A549 (cell line): Measurements from ENCODE around the gene SAT1. TPM values are rescaled to one million over a fixed set of nuclear protein-coding genes. Genes with fewer than 3 reads are reported as not detected.
A peak's percentile ranks its signal among the peaks of the same experiment; 100 is the strongest.

Source experiments
- ATAC-seq, 2 experiments: fragments of 200-7000 bp in 1 of 2; fragments of >200 bp in 1 of 2; cut with Nextera tagmentation in 1 of 2; cut with Tn5 transposase in 1 of 2; 3 replicates each; pipeline versions ENCODE4 v1.8.0 to v1.9.1; 2018 to 2020; ENCODE audit warnings: mild to moderate bottlenecking in 1 of 2, moderate library complexity in 1 of 2
- CTCF ChIA-PET: fragments of 300-600 bp; sonication (Branson Sonifier 250); formaldehyde crosslinking; extraction: SDS; loops from one replicate; lab custom pipeline; 2021; ENCODE audit warnings: antibody characterized with exemption, inconsistent platforms; lab: Yijun Ruan, JAX
- POLR2A ChIA-PET: fragments of 350-600 bp; formaldehyde crosslinking; extraction: SDS; loops from one replicate; lab custom pipeline; 2021; ENCODE audit warnings: antibody characterized with exemption, inconsistent platforms; lab: Yijun Ruan, JAX
- DNase-seq, 2 experiments: peaks; one replicate each; pipeline versions ENCODE4 v3.0.0 to v3.0.0-alpha.2; 2011 to 2016; ENCODE audit warnings: low read depth in 1 of 2, low spot score in 1 of 2
- FAIRE-seq: peaks from 2 replicates; lab custom pipeline; 2011; peaks lifted over from hg19 to GRCh38; lab: Jason Lieb, UNC
- H3K27ac ChIP-seq, 2 experiments: fragments of >200 bp; sonication (Bioruptor Twin); formaldehyde crosslinking; 3 replicates each; pipeline ENCODE4 v1.5.1; 2016 to 2017
- H3K4me1 ChIP-seq: fragments of >200 bp; sonication (Bioruptor Twin); formaldehyde crosslinking; 3 replicates; pipeline ENCODE4 v1.6.1; 2016
- H3K4me2 ChIP-seq: fragments of >200 bp; sonication (Bioruptor Twin); formaldehyde crosslinking; 3 replicates; pipeline ENCODE4 v1.6.1; 2016
- H3K4me3 ChIP-seq: fragments of >200 bp; sonication (Bioruptor Twin); formaldehyde crosslinking; 3 replicates; pipeline ENCODE4 v1.5.1; 2016
- H3K9me3 ChIP-seq: fragments of >200 bp; sonication (Bioruptor Twin); formaldehyde crosslinking; 3 replicates; pipeline ENCODE4 v1.6.1; 2016
- CBX2 ChIP-seq: fragments of 200-600 bp; sonication (generic); IDR thresholded peaks from 2 replicates; pipeline ENCODE4 v1.6.1; 2016; ENCODE audit warnings: low read depth, mild to moderate bottlenecking, borderline replicate concordance
- CBX8 ChIP-seq: fragments of 200-600 bp; sonication (generic); IDR thresholded peaks from 2 replicates; pipeline ENCODE4 v1.6.1; 2016
- CEBPB ChIP-seq, 2 experiments: fragments of >200 bp in 1 of 2; sonication (Bioruptor Twin) in 1 of 2; formaldehyde crosslinking in 1 of 2; IDR thresholded peaks; 2 replicates each; pipeline ENCODE4 v1.6.1; 2012 to 2016
- CHD2 ChIP-seq: fragments of 150-350 bp; IDR thresholded peaks from 2 replicates; pipeline ENCODE4 v1.6.1; 2014; ENCODE audit warnings: low read length; ENCODE audit not compliant: partially characterized antibody
- CHD4 ChIP-seq: fragments of 200-600 bp; sonication (generic); IDR thresholded peaks from 2 replicates; pipeline ENCODE4 v1.6.1; 2016; ENCODE audit warnings: antibody characterized with exemption, mild to moderate bottlenecking, borderline replicate concordance
- CTCF ChIP-seq: fragments of >200 bp; sonication (Bioruptor Twin); formaldehyde crosslinking; IDR thresholded peaks from 3 replicates; pipeline ENCODE4 v1.5.1; 2016
- EHMT2 ChIP-seq: fragments of 200-600 bp; sonication (generic); IDR thresholded peaks from 2 replicates; pipeline ENCODE4 v1.6.1; 2016; ENCODE audit warnings: antibody characterized with exemption, low read depth, mild to moderate bottlenecking, moderate library complexity
- ESRRA ChIP-seq: fragments of 150-350 bp; IDR thresholded peaks from 2 replicates; pipeline ENCODE4 v1.6.1; 2014; ENCODE audit warnings: mild to moderate bottlenecking, low read length, borderline replicate concordance
- HEYL ChIP-seq: fragments of 250-450 bp; sonication (Bioruptor Pico); IDR thresholded peaks from 2 replicates; pipeline ENCODE4 v1.8.0; 2021; ENCODE audit warnings: mild to moderate bottlenecking, moderate library complexity
- HOXA7 ChIP-seq: fragments of 250-450 bp; sonication (Bioruptor Pico); IDR thresholded peaks from 2 replicates; pipeline ENCODE4 v1.5.0; 2020; ENCODE audit warnings: mild to moderate bottlenecking, moderate library complexity
- MAFK ChIP-seq: fragments of 450-650 bp; IDR thresholded peaks from 2 replicates; pipeline ENCODE4 v1.6.1; 2014; ENCODE audit not compliant: partially characterized antibody
- NFE2L2 ChIP-seq: fragments of 150-350 bp; conservative IDR thresholded peaks from 2 replicates; pipeline ENCODE4 v1.6.1; 2014; ENCODE audit warnings: low read length
- NPAS2 ChIP-seq: fragments of 250-450 bp; sonication (Bioruptor Pico); IDR thresholded peaks from 2 replicates; pipeline ENCODE4 v1.8.0; 2022; ENCODE audit warnings: mild to moderate bottlenecking, moderate library complexity, borderline replicate concordance
- RFX5 ChIP-seq: fragments of 450-650 bp; IDR thresholded peaks from 2 replicates; pipeline ENCODE4 v1.7.1; 2014; ENCODE audit warnings: antibody characterized with exemption, mild to moderate bottlenecking, moderate library complexity
- RNF2 ChIP-seq: fragments of 200-600 bp; sonication (generic); IDR thresholded peaks from 2 replicates; pipeline ENCODE4 v1.6.1; 2016; ENCODE audit warnings: low read depth, mild to moderate bottlenecking, antibody characterized with exemption, moderate library complexity, borderline replicate concordance
- ZC3H11A ChIP-seq: fragments of 450-650 bp; IDR thresholded peaks from 2 replicates; pipeline ENCODE4 v1.6.1; 2014; ENCODE audit warnings: antibody characterized with exemption, mild to moderate bottlenecking
- ZFP36 ChIP-seq: fragments of 450-650 bp; IDR thresholded peaks from 2 replicates; pipeline ENCODE4 v1.6.1; 2014; ENCODE audit warnings: borderline replicate concordance; ENCODE audit not compliant: partially characterized antibody
- WGBS: methylation state at CpG from one replicate; pipeline ENCODE4 v1.1.6; 2017; ENCODE audit errors: missing lambda C conversion rate; 5-methylcytosine and 5-hydroxymethylcytosine counted together
- polyA plus RNA-seq, 4 experiments: library from polyadenylated mRNA; depleted of rRNA in 3 of 4; stranded (reverse); fragments of >200 nt; fragmentation: RNase III in 1 of 4; extraction: RNeasy Plus Mini Kit Qiagen cat#74134 plus additional on column Dnase treatment in 1 of 4; gene quantifications; 2 replicates in 3 of 4; 3 replicates in 1 of 4; pipeline ENCODE4 v1.2.3, GENCODE V29; 2011 to 2017
- TF ChIP-seq, protein P1 (sequence below): IDR thresholded peaks from 2 replicates; pipeline ENCODE4 v1.6.1; 2012

Gene SAT1
- polyA plus RNA-seq, 2 of the 4 experiments (the other 2 are of a cell fraction): 585 to 3,185 TPM

- WGBS: 88% methylated on average over 2 of the region's 2 CpGs
- peak overlapping the region; percentile 80 to 84 for H3K27ac ChIP-seq
- CTCF ChIA-PET: interaction anchor here (4.7 kb wide), 1 partner anchor 115 kb away, joined by 42 read pairs; no protein-coding TSS in a partner anchor
- TF ChIP-seq CHD2 (no peak), CBX2 (no peak), CTCF (no peak), CEBPB (IDR thresholded peaks at IDR 0.05) (no peak), HEYL (no peak), HOXA7 (CRISPR knock-in tag) (no peak), EHMT2 (no peak), ZFP36 (no peak), ESRRA (no peak), NPAS2 (CRISPR knock-in tag) (no peak), RFX5 (no peak), CBX8 (no peak), NFE2L2 (no peak), CHD4 (no peak)
- TF ChIP-seq, protein P1, sequence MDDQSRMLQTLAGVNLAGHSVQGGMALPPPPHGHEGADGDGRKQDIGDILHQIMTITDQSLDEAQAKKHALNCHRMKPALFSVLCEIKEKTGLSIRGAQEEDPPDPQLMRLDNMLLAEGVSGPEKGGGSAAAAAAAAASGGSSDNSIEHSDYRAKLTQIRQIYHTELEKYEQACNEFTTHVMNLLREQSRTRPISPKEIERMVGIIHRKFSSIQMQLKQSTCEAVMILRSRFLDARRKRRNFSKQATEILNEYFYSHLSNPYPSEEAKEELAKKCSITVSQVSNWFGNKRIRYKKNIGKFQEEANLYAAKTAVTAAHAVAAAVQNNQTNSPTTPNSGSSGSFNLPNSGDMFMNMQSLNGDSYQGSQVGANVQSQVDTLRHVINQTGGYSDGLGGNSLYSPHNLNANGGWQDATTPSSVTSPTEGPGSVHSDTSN: no peak
- DNase-seq (peak in 1 of 2 experiments; percentile 52), FAIRE-seq (no peak), ATAC-seq (peak in 1 of 2 experiments; percentile 7; a peak in 3 of 6 replicates)
- H3K4me1 ChIP-seq: peaks cover 18% of the 10 kb centered on the region; the same call in 2 of the 3 replicates
- H3K4me2 ChIP-seq: peak overlapping the region; percentile 42; the same call in 1 of the 3 replicates
- H3K9me3 ChIP-seq: no peaks in the 10 kb centered on the region
- no peak overlapping the region for H3K4me3 ChIP-seq
- POLR2A ChIA-PET: interaction anchor here (1.0 to 4.3 kb wide), 4 partner anchors 12 to 114 kb away, joined by 4 to 38 read pairs (median 8); no protein-coding TSS in a partner anchor
Measured at GRCh38 chrX:23787745-23788118, 4.8 kb downstream of the SAT1 start.

- no peaks in the 10 kb centered on the region for H3K9me3 ChIP-seq
- peaks cover 23% of the 10 kb centered on the region; the same call in 2 of the 3 replicates for H3K4me1 ChIP-seq
- H3K4me3 ChIP-seq: no peak overlapping the region
- DNase-seq (peak in 1 of 2 experiments; percentile 58), FAIRE-seq (no peak), ATAC-seq (peak; percentile 19 to 33; a peak in 4 of 6 replicates)
- peak overlapping the region; percentile 42; the same call in 2 of the 3 replicates for H3K4me2 ChIP-seq
- TF ChIP-seq MAFK: peak; percentile 28
- TF ChIP-seq ZC3H11A: no peak
- H3K27ac ChIP-seq: peak overlapping the region; percentile 80 to 84
- CTCF ChIA-PET: interaction anchor here (1.2 to 4.7 kb wide), 2 partner anchors 11 to 114 kb away, joined by 3 to 42 read pairs; no protein-coding TSS in a partner anchor
- POLR2A ChIA-PET: interaction anchor here (1.5 to 4.3 kb wide), 2 partner anchors 15 to 113 kb away, joined by 4 to 38 read pairs; no protein-coding TSS in a partner anchor
Measured at GRCh38 chrX:23788521-23788920, 5.5 kb downstream of the SAT1 start.

DNA sequence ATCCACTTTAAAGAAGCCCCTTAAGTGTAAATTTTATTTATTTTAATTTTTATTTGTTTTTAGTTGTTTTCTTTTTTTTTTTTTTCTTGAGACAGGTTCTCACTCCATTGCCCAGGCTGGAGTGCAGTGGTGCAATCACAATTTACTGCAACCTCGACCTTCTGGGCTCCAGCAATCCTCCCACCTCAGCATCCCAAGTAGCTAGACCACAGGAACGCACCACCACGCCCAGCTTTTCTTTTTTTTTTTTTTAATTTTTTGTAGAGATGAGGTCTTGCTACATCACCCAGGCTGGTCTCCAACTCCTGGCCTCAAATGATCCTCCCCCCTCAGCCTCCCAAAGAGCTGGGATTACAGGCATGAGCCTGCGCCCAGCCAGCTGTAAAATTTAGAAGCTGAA, 6.0 kb downstream of the SAT1 start:
- WGBS: 52% methylated on average over 3 of the region's 4 CpGs
- FAIRE-seq (no peak), ATAC-seq (peak in 1 of 2 experiments; percentile 6; a peak in 2 of 6 replicates)
- Histone ChIP-seq H3K9me3 (no peaks in the 10 kb centered on the region), H3K4me2 (peak overlapping the region; percentile 42; the same call in 2 of the 3 replicates), H3K4me3 (no peak overlapping the region), H3K27ac (peak overlapping the region; percentile 80 to 84), H3K4me1 (peaks cover 23% of the 10 kb centered on the region; the same call in 2 of the 3 replicates)
- TF ChIP-seq NPAS2 (CRISPR knock-in tag): no peak
- TF ChIP-seq RNF2: no peak
- peak in 1 of 2 experiments; percentile 17; a peak in 1 of 4 replicates for TF ChIP-seq CEBPB (IDR thresholded peaks at IDR 0.05)
- TF ChIP-seq, all 56 proteins: peak for 1
- CTCF ChIA-PET: interaction anchor here (0.6 to 4.7 kb wide), 3 partner anchors 10 to 113 kb away, joined by 3 to 42 read pairs (median 4); no protein-coding TSS in a partner anchor
- POLR2A ChIA-PET: interaction anchor here (4.3 kb wide), 1 partner anchor 113 kb away, joined by 38 read pairs; no protein-coding TSS in a partner anchor
- DNase-seq: peak in 1 of 2 experiments; percentile 44
